Measurements from ENCODE around the gene DUOX1.

DNA sequence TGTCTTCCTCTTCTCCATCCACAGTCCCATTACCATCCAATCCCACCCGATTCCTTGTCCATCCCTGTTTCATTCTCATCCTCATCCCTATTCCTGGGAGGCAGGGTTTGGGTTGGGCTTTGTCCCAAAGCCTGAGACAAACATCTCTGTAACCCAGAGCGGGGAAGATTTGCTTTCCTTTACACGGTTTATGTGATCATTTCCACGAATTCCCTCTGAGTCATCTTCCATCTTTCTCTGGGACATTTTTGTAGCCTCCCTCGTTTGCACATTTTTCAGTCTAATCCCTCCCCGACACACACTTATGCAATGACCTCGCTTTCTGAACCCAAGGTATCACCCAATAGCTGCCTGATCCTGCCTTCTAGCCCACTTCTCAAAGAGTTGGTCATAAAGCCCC is 38.6 kb upstream of the DUOX1 start:
- TF ChIP-seq, protein P1, sequence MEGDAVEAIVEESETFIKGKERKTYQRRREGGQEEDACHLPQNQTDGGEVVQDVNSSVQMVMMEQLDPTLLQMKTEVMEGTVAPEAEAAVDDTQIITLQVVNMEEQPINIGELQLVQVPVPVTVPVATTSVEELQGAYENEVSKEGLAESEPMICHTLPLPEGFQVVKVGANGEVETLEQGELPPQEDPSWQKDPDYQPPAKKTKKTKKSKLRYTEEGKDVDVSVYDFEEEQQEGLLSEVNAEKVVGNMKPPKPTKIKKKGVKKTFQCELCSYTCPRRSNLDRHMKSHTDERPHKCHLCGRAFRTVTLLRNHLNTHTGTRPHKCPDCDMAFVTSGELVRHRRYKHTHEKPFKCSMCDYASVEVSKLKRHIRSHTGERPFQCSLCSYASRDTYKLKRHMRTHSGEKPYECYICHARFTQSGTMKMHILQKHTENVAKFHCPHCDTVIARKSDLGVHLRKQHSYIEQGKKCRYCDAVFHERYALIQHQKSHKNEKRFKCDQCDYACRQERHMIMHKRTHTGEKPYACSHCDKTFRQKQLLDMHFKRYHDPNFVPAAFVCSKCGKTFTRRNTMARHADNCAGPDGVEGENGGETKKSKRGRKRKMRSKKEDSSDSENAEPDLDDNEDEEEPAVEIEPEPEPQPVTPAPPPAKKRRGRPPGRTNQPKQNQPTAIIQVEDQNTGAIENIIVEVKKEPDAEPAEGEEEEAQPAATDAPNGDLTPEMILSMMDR (IDR thresholded peaks at IDR 0.05) = no peak
- no peak for TF ChIP-seq POLR2A (IDR thresholded peaks at IDR 0.05)
